Testis (tissue), 2 donors: ENCODE results near the gene IGF1R.

Experiments
- POLR2A ChIP-seq: fragments of 450-650 bp; IDR thresholded peaks from one replicate; pipeline ENCODE4 v1.6.1; 2017; ENCODE audit warnings: antibody characterized with exemption, mild to moderate bottlenecking, moderate library complexity
- TF ChIP-seq, protein P1 (sequence below), 3 experiments: fragments of 450-650 bp in 2 of 3; fragments of 200-600 bp in 1 of 3; sonication (generic) in 1 of 3; IDR thresholded peaks; one replicate each; pipeline ENCODE4 v1.5.1; 2016 to 2019; ENCODE audit warnings: antibody characterized with exemption in 3 of 3, mild to moderate bottlenecking in 2 of 3, moderate library complexity in 1 of 3

DNA sequence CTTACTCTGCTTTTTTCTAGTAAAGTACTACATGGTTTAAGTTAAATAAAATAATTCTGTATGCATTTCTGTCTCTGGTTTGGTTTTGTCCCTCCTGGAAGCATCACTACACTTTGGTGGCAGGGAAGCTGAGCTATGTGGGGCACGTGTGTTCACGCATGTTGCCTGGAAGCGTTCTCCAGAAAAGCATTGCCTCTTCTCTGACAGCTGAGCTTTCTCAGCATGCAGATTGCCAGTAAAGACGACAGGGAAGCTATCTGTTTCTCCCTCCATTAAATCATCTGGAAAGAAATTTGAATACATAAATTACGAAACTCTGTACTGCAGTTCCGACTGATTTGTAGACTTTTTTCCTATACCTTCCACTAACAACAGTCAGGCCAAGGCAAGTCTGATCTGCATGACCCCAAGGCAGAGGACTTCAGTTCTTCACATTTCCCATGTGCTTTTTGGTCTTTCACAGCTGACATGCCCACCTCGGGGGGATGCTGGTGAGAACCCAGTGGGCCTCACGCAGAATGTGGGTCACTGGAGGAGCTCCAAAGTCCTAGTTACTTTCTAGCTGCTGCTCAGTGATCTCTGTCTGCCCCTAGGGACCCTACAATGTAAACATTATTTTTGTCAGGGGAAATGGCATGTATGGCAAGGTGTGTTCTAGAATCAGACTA, 316.3 kb downstream of the IGF1R start:
- TF ChIP-seq, protein P1, sequence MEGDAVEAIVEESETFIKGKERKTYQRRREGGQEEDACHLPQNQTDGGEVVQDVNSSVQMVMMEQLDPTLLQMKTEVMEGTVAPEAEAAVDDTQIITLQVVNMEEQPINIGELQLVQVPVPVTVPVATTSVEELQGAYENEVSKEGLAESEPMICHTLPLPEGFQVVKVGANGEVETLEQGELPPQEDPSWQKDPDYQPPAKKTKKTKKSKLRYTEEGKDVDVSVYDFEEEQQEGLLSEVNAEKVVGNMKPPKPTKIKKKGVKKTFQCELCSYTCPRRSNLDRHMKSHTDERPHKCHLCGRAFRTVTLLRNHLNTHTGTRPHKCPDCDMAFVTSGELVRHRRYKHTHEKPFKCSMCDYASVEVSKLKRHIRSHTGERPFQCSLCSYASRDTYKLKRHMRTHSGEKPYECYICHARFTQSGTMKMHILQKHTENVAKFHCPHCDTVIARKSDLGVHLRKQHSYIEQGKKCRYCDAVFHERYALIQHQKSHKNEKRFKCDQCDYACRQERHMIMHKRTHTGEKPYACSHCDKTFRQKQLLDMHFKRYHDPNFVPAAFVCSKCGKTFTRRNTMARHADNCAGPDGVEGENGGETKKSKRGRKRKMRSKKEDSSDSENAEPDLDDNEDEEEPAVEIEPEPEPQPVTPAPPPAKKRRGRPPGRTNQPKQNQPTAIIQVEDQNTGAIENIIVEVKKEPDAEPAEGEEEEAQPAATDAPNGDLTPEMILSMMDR (IDR thresholded peaks at IDR 0.05), result no peak
- TF ChIP-seq POLR2A, result no peak
